Neuronal stem cell (in vitro differentiated cells): ENCODE data around the gene TMEM250.

Source experiments
- DNase-seq: peaks from one replicate; pipeline ENCODE4 v3.0.0-alpha.2; 2013; ENCODE audit warnings: low spot score
- H2AFZ ChIP-seq: one replicate; pipeline ENCODE4 v1.6.1; 2013; ENCODE audit warnings: mild to moderate bottlenecking, low read length, inconsistent platforms
- H2AK5ac ChIP-seq: 2 replicates; pipeline ENCODE4 v1.6.1; 2013; ENCODE audit warnings: low read depth, mild to moderate bottlenecking, inconsistent platforms, low read length, moderate library complexity, mixed read lengths
- H2BK120ac ChIP-seq: 2 replicates; pipeline ENCODE4 v1.6.1; 2013; ENCODE audit warnings: low read depth, mild to moderate bottlenecking, inconsistent platforms, low read length, moderate library complexity, mixed read lengths
- H2BK12ac ChIP-seq: one replicate; pipeline ENCODE4 v1.6.1; 2013; ENCODE audit warnings: low read length, inconsistent platforms
- H2BK15ac ChIP-seq: 2 replicates; pipeline ENCODE4 v1.6.1; 2013; ENCODE audit warnings: mild to moderate bottlenecking, low read length, inconsistent platforms, mixed read lengths
- H2BK5ac ChIP-seq: one replicate; pipeline ENCODE4 v1.6.1; 2013; ENCODE audit warnings: inconsistent platforms, mild to moderate bottlenecking, low read length, moderate library complexity
- H3K14ac ChIP-seq: one replicate; pipeline ENCODE4 v1.6.1; 2013; ENCODE audit warnings: low read length, inconsistent platforms
- H3K18ac ChIP-seq: 2 replicates; pipeline ENCODE4 v1.6.1; 2013; ENCODE audit warnings: low read length, inconsistent platforms
- H3K23ac ChIP-seq: 2 replicates; pipeline ENCODE4 v1.6.1; 2013; ENCODE audit warnings: low read depth, mild to moderate bottlenecking, mixed read lengths, low read length, inconsistent platforms; ENCODE audit not compliant: poor library complexity
- H3K27ac ChIP-seq: replicated peaks from 3 replicates; pipeline ENCODE4 v1.5.1; 2013; ENCODE audit warnings: low read length, inconsistent platforms
- H3K27me3 ChIP-seq, 3 experiments: 2 replicates each; pipeline ENCODE4 v1.6.1; 2013; ENCODE audit warnings: low read length in 3 of 3, mild to moderate bottlenecking in 2 of 3, inconsistent platforms in 1 of 3, low read depth in 1 of 3, mixed read lengths in 1 of 3, moderate library complexity in 1 of 3; ENCODE audit not compliant: control insufficient read depth in 3 of 3, insufficient read depth in 3 of 3
- H3K36me3 ChIP-seq, 2 donors: replicated peaks in 1 of 2; 2 replicates each; pipeline ENCODE4 v1.6.1; 2013; ENCODE audit warnings: low read length in 2 of 2; ENCODE audit not compliant: control insufficient read depth in 2 of 2, insufficient read depth in 2 of 2
- H3K4ac ChIP-seq: 2 replicates; pipeline ENCODE4 v1.6.1; 2013; ENCODE audit warnings: inconsistent platforms, mild to moderate bottlenecking, low read length, moderate library complexity
- H3K4me1 ChIP-seq, 2 donors: 1 replicate in 1 of 2; 2 replicates in 1 of 2; pipeline ENCODE4 v1.6.1; 2013; ENCODE audit warnings: low read length in 2 of 2, low read depth in 1 of 2; ENCODE audit not compliant: control insufficient read depth in 2 of 2, insufficient read depth in 1 of 2
- H3K4me2 ChIP-seq: one replicate; pipeline ENCODE4 v1.6.1; 2013; ENCODE audit warnings: mild to moderate bottlenecking, low read length, inconsistent platforms; ENCODE audit not compliant: insufficient read depth, poor library complexity, severe bottlenecking
- H3K4me3 ChIP-seq, 2 donors: 2 replicates each; pipeline ENCODE4 v1.5.1; 2013; ENCODE audit warnings: low read length in 2 of 2, mild to moderate bottlenecking in 2 of 2, inconsistent platforms in 1 of 2, moderate library complexity in 1 of 2
- H3K79me1 ChIP-seq: one replicate; pipeline ENCODE4 v1.6.1; 2013; ENCODE audit warnings: low read depth, mild to moderate bottlenecking, inconsistent platforms, low read length, moderate library complexity
- H3K9ac ChIP-seq: one replicate; pipeline ENCODE4 v1.6.1; 2013; ENCODE audit warnings: mild to moderate bottlenecking, low read depth, low read length, inconsistent platforms; ENCODE audit not compliant: poor library complexity
- H3K9me3 ChIP-seq, 2 donors: replicated peaks in 1 of 2; 2 replicates each; pipeline versions ENCODE3 to v1.6.1; 2013; ENCODE audit warnings: low read length in 2 of 2, mild to moderate bottlenecking in 2 of 2, inconsistent platforms in 1 of 2, low read depth in 1 of 2, mixed read lengths in 1 of 2, moderate library complexity in 1 of 2; ENCODE audit not compliant: control insufficient read depth in 2 of 2, insufficient read depth in 1 of 2
- H4K8ac ChIP-seq: one replicate; pipeline ENCODE4 v1.6.1; 2013; ENCODE audit warnings: low read depth, mild to moderate bottlenecking, inconsistent platforms, low read length, moderate library complexity
- H4K91ac ChIP-seq: one replicate; pipeline ENCODE4 v1.6.1; 2013; ENCODE audit warnings: low read length, low read depth, mild to moderate bottlenecking, inconsistent platforms; ENCODE audit not compliant: poor library complexity
- WGBS, 2 donors: extraction: QIAGEN DNeasy Blood & Tissue Kit; methylation state at CpG; one replicate each; pipeline ENCODE4 v1.1.7; 2013; ENCODE audit warnings: missing lambda C conversion rate in 2 of 2, mixed read lengths in 1 of 2; ENCODE audit not compliant: insufficient read length in 2 of 2, insufficient replicate concordance in 1 of 2; ENCODE audit errors: extremely low coverage in 2 of 2; 5-methylcytosine and 5-hydroxymethylcytosine counted together

The TMEM250 gene

DNA sequence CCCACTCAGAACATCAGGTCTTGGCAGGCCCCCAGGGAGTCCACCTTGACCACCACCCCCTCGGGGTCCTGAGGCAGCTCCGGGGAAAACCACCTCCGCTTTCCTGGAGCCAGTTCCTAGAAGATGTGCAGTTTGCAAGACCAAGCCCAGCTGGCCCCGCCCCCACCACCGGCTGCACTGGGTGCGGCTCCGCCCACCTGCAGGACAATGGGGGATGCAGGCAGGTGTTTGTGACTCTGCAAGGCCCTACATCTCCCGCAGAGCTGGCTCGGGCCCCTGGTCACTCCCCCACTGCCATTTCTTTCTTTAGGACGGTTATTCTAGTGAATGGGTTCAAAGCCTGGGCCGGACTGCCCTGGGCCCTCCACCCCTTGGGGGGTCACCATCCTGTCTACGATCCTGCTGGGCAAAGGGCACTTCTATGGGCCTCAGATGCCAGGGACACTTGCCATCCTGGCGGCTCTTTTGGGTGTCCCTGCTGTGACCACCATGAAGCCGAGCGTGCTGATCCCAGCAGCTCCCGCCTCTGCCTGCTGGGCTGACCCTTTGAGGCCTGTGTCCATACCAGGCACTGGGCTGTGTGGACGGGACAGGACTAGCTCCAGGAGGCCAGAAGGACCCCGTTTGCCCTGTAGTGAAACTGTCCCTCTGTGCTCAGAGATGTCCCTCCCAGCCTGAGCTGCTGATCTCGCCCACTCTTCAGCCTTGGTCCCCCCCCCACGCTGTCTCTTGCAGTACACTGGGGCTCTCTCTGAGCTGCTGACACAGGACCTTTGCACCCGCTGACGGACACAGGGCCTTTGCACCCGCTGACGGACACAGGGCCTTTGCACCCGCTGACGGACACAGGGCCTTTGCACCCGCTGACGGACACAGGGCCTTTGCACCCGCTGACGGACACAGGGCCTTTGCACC is 17.7 kb downstream of the TMEM250 start:
- DNase-seq, result no peak
- H3K4me3 ChIP-seq, result no peak overlapping the region
- no peak overlapping the region for H3K4ac ChIP-seq
- H2BK5ac ChIP-seq, result peak overlapping the region; percentile 22
- H3K9me3 ChIP-seq, result no peaks in the 10 kb centered on the region
- peak overlapping the region; percentile 86 for H2AK5ac ChIP-seq
- H3K27ac ChIP-seq, result no peak overlapping the region
- H3K9ac ChIP-seq, result no peak overlapping the region
- H2BK12ac ChIP-seq, result peak overlapping the region; percentile 65
- H2AFZ ChIP-seq, result no peak overlapping the region
- peaks cover 19 to 41% of the 10 kb centered on the region in 2 donors for H3K4me1 ChIP-seq
- H3K18ac ChIP-seq, result peak overlapping the region; percentile 87
- H3K27me3 ChIP-seq, result peaks cover 0 to 42% (median 9%) of the 10 kb centered on the region in 3 experiments
- H3K23ac ChIP-seq, result no peak overlapping the region
- no peak overlapping the region for H4K8ac ChIP-seq
- H3K14ac ChIP-seq, result peak overlapping the region; percentile 64
- H3K36me3 ChIP-seq, result no peaks in the 10 kb centered on the region
- no CpG with 5 or more reads among the region's 30 CpGs for WGBS, 2 donors
- H4K91ac ChIP-seq, result no peak overlapping the region
- peak overlapping the region; percentile 100 for H2BK15ac ChIP-seq
- H3K4me2 ChIP-seq, result peak overlapping the region; percentile 18
- peaks cover 2% of the 10 kb centered on the region for H3K79me1 ChIP-seq
- peak overlapping the region; percentile 54 for H2BK120ac ChIP-seq

DNA sequence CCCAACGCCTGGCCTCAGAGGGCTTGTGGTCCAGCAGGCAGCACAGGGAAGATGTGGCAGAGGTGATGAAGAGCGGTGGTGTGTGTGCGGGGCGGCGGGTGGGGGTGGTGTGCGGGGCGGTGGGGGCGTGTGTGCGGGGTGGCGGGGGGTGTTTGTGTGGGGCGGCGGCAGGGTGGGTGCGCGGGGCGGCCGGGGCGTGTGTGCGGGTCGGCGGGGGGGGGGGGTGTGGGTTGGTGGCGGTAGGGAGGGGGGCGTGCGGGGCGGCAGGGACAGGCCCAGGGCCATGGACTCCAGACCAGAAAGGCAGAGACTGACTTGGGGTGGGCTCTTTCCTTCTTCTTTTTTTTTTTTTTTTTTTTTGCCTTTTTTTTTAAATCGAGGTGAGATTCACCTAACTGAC is 19.1 kb downstream of the TMEM250 start:
- Histone ChIP-seq H3K4ac (no peak overlapping the region), H2BK12ac (no peak overlapping the region), H3K27ac (no peak overlapping the region), H3K14ac (no peak overlapping the region), H3K18ac (peak overlapping the region; percentile 76), H3K4me3 (no peak overlapping the region), H2AK5ac (peak overlapping the region; percentile 86), H3K23ac (no peak overlapping the region), H2BK15ac (no peak overlapping the region), H2BK120ac (no peak overlapping the region), H3K36me3 (no peaks in the 10 kb centered on the region), H3K27me3 (peaks cover 3 to 34% (median 13%) of the 10 kb centered on the region in 3 experiments), H2BK5ac (peak overlapping the region; percentile 22), H3K9me3 (no peaks in the 10 kb centered on the region), H4K91ac (no peak overlapping the region), H3K9ac (peak overlapping the region; percentile 70), H3K79me1 (peaks cover 2% of the 10 kb centered on the region), H3K4me2 (no peak overlapping the region), H3K4me1 (peaks cover 17 to 27% of the 10 kb centered on the region in 2 donors), H2AFZ (no peak overlapping the region), H4K8ac (no peak overlapping the region)
- DNase-seq, result no peak
- no CpG with 5 or more reads among the region's 25 CpGs for WGBS, 2 donors

GRCh38 chr9:136098844-136099243 is 19.8 kb downstream of the TMEM250 start:
- H3K4me1 ChIP-seq, result peaks cover 18 to 25% of the 10 kb centered on the region in 2 donors
- peak overlapping the region; percentile 4 for H3K18ac ChIP-seq
- no CpG with 5 or more reads among the region's 14 CpGs for WGBS, 2 donors
- H3K4ac ChIP-seq, result no peak overlapping the region
- no peak overlapping the region for H3K4me3 ChIP-seq
- H3K79me1 ChIP-seq, result peaks cover 4% of the 10 kb centered on the region
- no peak overlapping the region for H4K8ac ChIP-seq
- no peak overlapping the region for H2BK12ac ChIP-seq
- H2BK15ac ChIP-seq, result peak overlapping the region; percentile 11
- no peak overlapping the region for H2BK120ac ChIP-seq
- peak overlapping the region; percentile 87 for H2AFZ ChIP-seq
- peak overlapping the region; percentile 36 for H2AK5ac ChIP-seq
- no peak overlapping the region for H3K14ac ChIP-seq
- H3K9me3 ChIP-seq, result no peaks in the 10 kb centered on the region
- peaks cover 3 to 34% (median 20%) of the 10 kb centered on the region in 3 experiments for H3K27me3 ChIP-seq
- DNase-seq, result no peak
- no peaks in the 10 kb centered on the region for H3K36me3 ChIP-seq
- H4K91ac ChIP-seq, result no peak overlapping the region
- no peak overlapping the region for H3K27ac ChIP-seq
- no peak overlapping the region for H3K23ac ChIP-seq
- no peak overlapping the region for H2BK5ac ChIP-seq
- no peak overlapping the region for H3K9ac ChIP-seq
- no peak overlapping the region for H3K4me2 ChIP-seq

DNA sequence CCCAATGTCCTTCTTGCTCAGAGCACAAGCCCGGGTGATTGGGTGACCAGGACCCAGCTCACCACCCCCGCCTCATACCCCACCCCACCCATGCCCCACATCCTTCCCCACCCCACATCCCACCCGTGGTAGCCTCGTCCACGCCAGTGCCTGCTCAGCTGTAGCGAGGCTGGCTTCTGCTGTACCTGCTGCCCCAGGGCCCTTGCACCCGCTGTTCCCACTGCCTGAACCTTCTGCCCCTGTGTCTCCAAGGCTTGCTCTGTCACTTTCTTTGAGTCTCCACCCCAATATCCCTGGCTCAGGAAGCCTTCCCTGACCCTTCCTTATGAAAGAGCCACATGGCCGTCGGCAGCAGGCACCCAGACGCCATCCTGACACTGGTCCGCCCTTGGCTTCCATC is 20.5 kb downstream of the TMEM250 start:
- Histone ChIP-seq H3K9me3 (no peaks in the 10 kb centered on the region), H2AK5ac (peak overlapping the region; percentile 36), H3K18ac (no peak overlapping the region), H3K27me3 (peaks cover 3 to 30% (median 22%) of the 10 kb centered on the region in 3 experiments), H3K4me2 (no peak overlapping the region), H2BK12ac (peak overlapping the region; percentile 16), H3K14ac (no peak overlapping the region), H2BK120ac (no peak overlapping the region), H3K9ac (no peak overlapping the region), H3K27ac (no peak overlapping the region), H3K4ac (no peak overlapping the region), H3K4me3 (no peak overlapping the region), H3K79me1 (peaks cover 4% of the 10 kb centered on the region), H4K91ac (no peak overlapping the region), H4K8ac (no peak overlapping the region), H3K23ac (no peak overlapping the region), H2AFZ (no peak overlapping the region), H2BK5ac (no peak overlapping the region), H2BK15ac (peak overlapping the region; percentile 11), H3K4me1 (peaks cover 22% of the 10 kb centered on the region in 2 donors), H3K36me3 (no peaks in the 10 kb centered on the region)
- WGBS, 2 donors, result no CpG with 5 or more reads among the region's 11 CpGs
- DNase-seq, result no peak
